Sciatic nerve (tissue), 2 donors: ENCODE results near the gene SH3BP1. TPM values are rescaled to one million over a fixed set of nuclear protein-coding genes. Genes with fewer than 3 reads are reported as not detected.
A peak's percentile ranks its signal among the peaks of the same experiment; 100 is the strongest.
"Not testable (repeated sequence)": the region's sequence is repeated elsewhere in the genome, so short reads cannot be mapped to it uniquely, and the experiment has no call there.

Source experiments
- ATAC-seq: fragments of 200-7000 bp; cut with Tn5 transposase; one replicate; pipeline ENCODE4 v1.9.1; 2020; ENCODE audit warnings: mild to moderate bottlenecking, moderate library complexity
- DNase-seq: peaks from one replicate; pipeline ENCODE4 v3.0.0-alpha.2; 2020; ENCODE audit warnings: low spot score
- intact Hi-C: fragments of 100-400 bp; cut with DNase I; formaldehyde crosslinking; loops from one replicate; pipeline ENCODE4 v1.14.2; 2022
- total RNA-seq: library from RNA; stranded (reverse); fragmentation: NEBNext Ultra II Directional; extraction: Animal tissue kit (Norgen Biotek cat#: 25700); gene quantifications from one replicate; pipeline ENCODE4 v1.2.1, GENCODE V29; 2021
- donor health status: DM: no; HTN: no; CAD: no.
- donor health status: DM: no; HTN: no; CAD: no.

The SH3BP1 gene
- total RNA-seq, 1 donor from 2014 or later = 10.3 TPM

DNA sequence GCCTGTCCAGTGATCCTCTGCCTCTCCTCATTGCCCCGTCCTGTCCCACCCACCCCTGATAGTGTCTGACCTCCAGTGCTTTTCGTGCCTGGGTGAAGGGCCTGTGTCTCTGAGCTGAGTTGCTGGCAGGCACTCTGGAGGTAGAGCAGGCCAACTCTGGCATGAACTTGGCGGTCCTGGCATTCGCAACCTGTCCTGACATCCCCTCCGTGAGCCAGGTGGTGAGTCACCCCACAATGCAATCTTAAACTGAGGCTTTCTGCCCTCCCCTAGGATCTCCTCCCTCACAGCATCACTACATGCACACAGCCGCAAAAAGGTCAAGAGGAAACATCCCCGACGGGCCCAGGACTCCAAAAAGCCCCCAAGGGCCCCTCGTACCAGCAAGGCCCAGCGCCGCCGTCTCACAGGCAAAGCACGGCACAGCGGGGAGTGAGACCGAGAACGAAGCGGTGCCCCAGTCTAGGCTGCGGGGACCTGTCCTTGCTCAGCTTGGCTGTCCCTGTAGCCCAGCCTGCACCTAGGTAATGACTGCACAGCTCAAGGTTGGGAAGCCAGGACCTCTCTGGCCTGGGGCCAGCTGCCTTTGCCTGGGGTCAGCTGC, 51.5 kb downstream of the SH3BP1 start:
- no peak for DNase-seq
- no peak for ATAC-seq
- intact Hi-C loops = no loop called here

DNA sequence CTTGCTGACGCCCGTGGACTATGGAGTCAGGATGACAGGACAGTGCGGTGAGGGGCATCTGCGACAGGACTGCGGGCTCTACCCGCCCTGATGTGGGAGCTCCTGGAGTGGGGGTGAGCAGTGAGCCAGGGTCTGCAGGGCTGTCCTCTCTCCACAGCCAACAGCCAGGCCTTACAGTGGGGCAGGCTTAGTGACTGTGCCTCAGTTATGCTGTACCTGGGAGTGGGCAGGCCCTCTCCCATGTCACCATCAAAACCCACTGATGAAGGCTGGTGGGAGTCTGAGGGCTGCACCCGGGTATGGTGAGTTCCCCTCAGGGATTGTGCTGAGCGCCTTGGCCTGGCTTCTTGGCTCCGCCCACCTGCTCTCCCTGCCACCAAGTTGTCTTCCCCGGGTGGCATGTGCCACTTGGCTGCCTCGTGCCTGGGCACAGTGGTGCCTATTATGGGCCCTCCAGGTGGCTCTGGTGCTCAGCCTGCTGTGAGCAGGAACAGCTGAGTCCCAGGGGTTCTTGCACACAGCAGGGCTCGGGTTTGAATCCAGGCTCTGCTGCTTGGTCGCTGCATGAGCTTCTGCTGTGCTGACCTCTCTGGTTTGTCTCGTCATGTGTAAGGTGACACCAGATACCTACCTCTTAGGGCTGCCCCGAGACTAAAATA, 53.3 kb downstream of the SH3BP1 start:
- DNase-seq = no peak
- intact Hi-C loops = no loop called here
- ATAC-seq = no peak

DNA sequence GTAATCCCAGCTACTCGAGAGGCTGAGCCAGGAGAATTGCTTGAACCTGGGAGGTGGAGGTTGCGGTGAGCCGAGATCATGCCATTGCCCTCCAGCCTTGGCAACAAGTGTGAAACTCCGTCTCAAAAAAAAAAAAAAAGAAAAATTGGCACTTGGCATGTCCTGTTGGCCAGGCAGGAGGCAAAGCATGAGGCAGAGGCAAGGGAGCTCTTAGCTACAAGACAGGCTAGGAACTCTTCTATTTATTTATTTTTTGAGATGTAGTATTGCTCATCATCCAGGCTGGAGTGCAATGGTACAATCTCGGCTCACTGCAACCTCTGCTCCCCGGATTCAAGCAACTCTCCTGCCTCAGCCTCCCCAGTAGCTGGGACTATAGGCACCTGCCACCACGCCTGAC, 54.7 kb downstream of the SH3BP1 start:
- DNase-seq, intact Hi-C loops, ATAC-seq: not testable (repeated sequence)

GRCh38 chr22:37696260-37696656, 56.8 kb downstream of the SH3BP1 start:
- DNase-seq, intact Hi-C loops: not testable (repeated sequence)
- ATAC-seq = peak; percentile 3

DNA sequence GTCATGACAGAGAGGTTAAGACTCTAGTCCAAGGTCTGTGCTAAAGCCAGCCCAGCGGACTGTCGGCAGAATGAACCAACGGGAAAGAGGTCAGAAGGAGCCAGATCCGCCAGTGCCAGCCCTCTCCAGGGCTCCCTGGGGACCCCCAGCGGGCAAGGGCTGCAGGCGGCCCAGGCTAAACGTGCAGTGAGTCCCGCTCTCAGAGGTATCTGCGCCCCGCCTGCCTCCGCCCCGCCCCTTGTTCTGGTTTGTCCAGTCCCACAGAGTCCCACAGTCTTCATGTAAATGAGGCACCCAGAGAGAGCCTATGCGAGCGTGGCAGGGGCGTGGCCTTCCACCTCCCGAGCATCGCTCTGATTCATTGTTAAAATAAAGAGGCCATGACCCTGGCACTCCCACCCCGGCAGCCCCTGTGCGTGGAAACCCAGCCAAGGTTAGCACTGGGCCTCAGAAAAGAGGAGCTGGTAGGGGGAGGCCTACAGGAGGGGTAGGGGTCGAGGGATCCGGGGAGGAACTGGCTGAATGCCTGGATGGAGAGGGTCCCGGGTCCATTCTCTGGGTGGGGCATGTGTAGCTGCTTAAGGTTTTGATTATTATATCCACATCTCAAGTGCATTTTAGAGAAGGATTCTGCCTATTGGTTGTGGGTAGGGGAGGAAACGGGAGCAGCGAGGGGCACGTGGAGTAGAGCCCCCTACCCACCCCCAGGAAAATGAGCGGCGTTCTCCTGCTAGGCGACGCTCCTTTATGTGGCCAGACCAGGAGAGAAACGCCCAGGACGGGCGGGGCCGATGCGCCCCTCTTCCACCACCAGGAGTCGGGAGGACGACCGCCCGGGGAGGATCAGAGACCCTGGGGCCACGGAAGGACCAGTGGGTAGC, 57.4 kb downstream of the SH3BP1 start, which contains the start of gene TRIOBP:
TSS of gene TRIOBP (plus strand) at position 392 of the 881 bp plus-strand sequence. CDS start 4,318 bp downstream, outside the sequence.
- ATAC-seq = peak; percentile 95
- intact Hi-C loops = no loop called here
- peak; percentile 93 for DNase-seq

DNA sequence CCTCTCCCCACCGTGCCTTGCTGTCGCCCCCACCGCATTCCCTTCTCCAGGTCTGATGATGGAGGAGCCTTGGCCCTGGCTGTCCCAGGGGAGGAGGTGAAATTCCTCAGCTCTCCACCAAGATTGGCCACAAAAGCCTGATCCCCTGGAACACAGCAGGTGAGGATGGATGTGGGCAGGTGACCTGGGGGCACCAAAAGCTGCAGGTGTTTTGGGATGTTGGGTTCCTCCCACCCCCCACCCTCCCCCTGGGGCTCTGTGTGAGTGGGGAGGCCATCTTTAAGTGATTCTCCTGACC, 58.0 kb downstream of the SH3BP1 start:
- no peak for DNase-seq
- no peak for ATAC-seq
- intact Hi-C loops = no loop called here

GRCh38 chr22:37701141-37701786, 61.8 kb downstream of the SH3BP1 start:
- intact Hi-C loops = no loop called here
- DNase-seq (no peak), ATAC-seq (no peak)

DNA sequence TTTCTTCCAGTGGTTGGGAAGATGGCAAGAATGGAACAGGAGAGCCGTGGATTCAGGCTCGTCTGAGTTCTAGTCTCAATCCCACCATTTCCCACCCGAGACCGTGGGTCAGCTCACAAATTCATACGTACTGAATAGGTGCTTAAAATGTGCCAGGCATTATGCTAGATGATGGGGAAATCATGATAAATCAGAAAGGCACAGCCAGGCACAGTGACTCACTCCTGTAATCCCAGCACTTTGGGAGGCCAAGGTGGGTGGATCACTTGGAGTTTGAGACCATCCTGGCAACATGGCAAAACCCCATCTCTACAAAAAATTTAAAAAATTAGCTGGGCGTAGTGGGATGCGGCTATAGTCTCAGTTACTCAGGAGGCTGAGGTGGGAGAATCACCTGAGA, 64.4 kb downstream of the SH3BP1 start:
- ATAC-seq (no peak), DNase-seq (no peak)
- intact Hi-C loops = no loop called here

DNA sequence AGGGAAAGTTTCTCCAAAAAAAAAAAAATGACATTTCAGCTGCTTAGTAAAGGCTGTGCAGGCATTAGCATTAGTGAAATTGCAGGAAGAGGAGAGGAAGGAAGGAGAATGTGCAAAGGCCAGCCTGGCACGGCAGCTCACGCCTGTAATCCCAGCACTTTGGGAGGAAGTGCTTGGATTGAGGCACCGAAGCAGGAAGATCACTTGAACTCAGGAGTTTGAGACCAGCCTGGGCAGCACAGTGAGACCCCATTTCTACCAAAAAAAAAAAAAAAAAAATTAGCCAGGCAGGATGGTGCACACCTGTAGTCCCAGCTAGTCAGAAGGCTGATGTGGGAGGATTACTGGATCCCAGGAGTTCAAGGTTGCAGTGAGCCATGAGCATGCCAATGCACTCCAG, 65.2 kb downstream of the SH3BP1 start:
- DNase-seq (no peak), ATAC-seq (no peak)
- intact Hi-C loops = no loop called here

DNA sequence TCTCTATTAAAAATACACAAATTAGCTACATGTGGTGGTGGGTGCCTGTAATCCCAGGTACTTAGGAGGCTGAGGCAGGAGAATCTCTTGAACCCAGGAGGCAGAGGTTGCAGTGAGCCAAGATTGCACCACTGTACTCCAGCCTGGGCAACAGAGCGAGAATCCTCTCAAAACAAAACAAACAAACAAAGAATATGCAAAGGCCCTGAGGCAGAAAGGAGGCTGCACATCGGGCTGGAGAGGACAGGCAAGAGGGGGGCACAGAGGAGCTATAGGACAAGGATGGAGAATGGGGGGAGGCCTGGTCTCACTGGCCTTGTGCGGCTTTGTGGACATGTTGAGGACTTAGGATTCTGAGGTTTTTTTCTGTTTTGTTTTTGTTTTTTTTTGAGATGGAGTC, 65.7 kb downstream of the SH3BP1 start:
- intact Hi-C loops = no loop called here
- no peak for ATAC-seq
- DNase-seq = no peak

Other genes with a start within 250 kb of the SH3BP1 start
- gene ELFN2, start 212.2 kb upstream of the SH3BP1 start, total RNA-seq = 5.9 TPM
- 22.3 TPM for gene MFNG, start 153.3 kb upstream of the SH3BP1 start, total RNA-seq
- 31.6 TPM for gene CARD10, start 120.3 kb upstream of the SH3BP1 start, total RNA-seq
- gene CDC42EP1, start 79.2 kb upstream of the SH3BP1 start, total RNA-seq = 83.1 TPM
- gene LGALS2, start 59.6 kb upstream of the SH3BP1 start, total RNA-seq = not detected
- gene GGA1, start 30.8 kb upstream of the SH3BP1 start, total RNA-seq = 71.2 TPM
- 10.0 TPM for gene PDXP, start 19.1 kb downstream of the SH3BP1 start, total RNA-seq
- 1,269 TPM for gene LGALS1, start 36.0 kb downstream of the SH3BP1 start, total RNA-seq
- gene NOL12, start 46.7 kb downstream of the SH3BP1 start, total RNA-seq = 21.2 TPM
- gene TRIOBP, start 57.4 kb downstream of the SH3BP1 start, total RNA-seq = 84.0 TPM
- gene GCAT, start 168.3 kb downstream of the SH3BP1 start, total RNA-seq = 7.6 TPM
- not detected for gene GALR3, start 183.7 kb downstream of the SH3BP1 start, total RNA-seq
- gene ANKRD54, start 204.7 kb downstream of the SH3BP1 start, total RNA-seq = 17.3 TPM
- 315 TPM for gene EIF3L, start 209.8 kb downstream of the SH3BP1 start, total RNA-seq